ENCODE measurements around the gene IGFL4.
A peak's percentile ranks its signal among the peaks of the same experiment; 100 is the strongest.
"Not testable (repeated sequence)": the region's sequence is repeated elsewhere in the genome, so short reads cannot be mapped to it uniquely, and the experiment has no call there.

Gene IGFL4

DNA sequence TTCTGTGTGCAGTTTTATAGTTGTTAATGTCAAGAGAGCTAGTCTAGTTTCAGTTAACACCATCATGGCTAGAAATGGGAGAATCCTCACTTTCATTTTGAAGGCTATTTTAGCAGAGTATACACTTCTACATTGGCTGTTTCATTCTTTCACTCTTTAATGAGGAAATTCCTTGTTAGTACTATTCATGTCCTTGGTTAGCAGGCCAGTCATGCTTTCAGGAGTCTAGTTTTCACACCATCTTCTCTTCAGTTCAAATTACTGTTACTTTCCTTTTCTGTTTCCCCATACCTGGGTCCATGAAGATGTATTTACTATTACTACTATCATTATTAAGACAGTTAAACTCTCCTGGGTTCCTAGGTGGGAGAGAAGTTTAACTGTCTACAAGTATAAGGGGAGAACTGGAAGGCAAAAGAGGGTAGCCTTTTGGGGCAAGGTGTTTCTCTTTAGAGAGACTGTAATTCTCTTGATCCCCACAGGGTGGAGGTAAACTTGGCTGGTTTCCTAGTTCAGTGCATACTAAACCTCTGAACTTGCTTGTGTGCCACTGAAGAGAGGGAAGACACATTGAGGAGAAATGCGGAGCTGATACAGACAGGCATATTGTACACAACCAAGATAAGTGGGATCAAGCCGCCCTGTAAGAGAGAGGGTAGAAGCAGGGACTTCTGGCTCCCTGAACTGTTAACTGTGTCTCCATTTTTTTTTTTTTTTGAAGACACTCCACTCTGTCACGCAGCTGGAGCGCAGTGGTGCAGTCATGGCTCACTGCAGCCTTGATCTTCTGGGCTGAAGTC, 41.3 kb upstream of the IGFL4 start:
- H3K4me1 ChIP-seq, result peaks cover 0 to 5% (median 2%) of the 10 kb centered on the region in 4 donors
- no peak overlapping the region for H3K27ac ChIP-seq
- intact Hi-C loops (cut with DNase I; ENCODE audit: low total_unique reads), result no loop called here
- no peaks in the 10 kb centered on the region for H3K36me3 ChIP-seq
- peaks cover 0 to 24% (median 0%) of the 10 kb centered on the region in 3 donors for H3K9me3 ChIP-seq
- H3K27me3 ChIP-seq, result peaks cover 0 to 28% of the 10 kb centered on the region in 2 donors
- H3K4me3 ChIP-seq, result no peak overlapping the region
- no peak for DNase-seq
- TF ChIP-seq, protein P1, sequence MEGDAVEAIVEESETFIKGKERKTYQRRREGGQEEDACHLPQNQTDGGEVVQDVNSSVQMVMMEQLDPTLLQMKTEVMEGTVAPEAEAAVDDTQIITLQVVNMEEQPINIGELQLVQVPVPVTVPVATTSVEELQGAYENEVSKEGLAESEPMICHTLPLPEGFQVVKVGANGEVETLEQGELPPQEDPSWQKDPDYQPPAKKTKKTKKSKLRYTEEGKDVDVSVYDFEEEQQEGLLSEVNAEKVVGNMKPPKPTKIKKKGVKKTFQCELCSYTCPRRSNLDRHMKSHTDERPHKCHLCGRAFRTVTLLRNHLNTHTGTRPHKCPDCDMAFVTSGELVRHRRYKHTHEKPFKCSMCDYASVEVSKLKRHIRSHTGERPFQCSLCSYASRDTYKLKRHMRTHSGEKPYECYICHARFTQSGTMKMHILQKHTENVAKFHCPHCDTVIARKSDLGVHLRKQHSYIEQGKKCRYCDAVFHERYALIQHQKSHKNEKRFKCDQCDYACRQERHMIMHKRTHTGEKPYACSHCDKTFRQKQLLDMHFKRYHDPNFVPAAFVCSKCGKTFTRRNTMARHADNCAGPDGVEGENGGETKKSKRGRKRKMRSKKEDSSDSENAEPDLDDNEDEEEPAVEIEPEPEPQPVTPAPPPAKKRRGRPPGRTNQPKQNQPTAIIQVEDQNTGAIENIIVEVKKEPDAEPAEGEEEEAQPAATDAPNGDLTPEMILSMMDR (IDR thresholded peaks at IDR 0.05), result peak; percentile 65 to 77

DNA sequence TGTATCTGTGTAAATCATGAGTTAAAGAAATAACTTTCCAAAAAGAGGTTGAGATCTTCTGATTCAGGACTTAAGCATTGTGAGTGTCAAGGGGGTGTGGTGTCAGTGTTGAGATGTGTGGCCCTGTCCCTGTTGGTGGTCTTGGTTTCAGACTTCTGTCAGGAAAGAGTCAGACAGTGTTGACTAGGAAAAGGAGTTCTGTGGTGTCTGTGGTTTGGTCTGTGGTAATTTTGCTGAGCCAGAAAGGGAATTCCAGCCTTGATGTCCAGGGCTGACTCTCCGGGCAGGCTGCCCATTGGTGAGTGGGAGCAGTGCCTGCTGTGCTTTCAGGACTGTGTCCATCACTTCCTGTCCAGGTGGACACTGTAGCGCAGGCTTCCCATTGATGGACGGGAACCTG, 39.8 kb upstream of the IGFL4 start:
- TF ChIP-seq, protein P1 (IDR thresholded peaks at IDR 0.05), result no peak
- DNase-seq, result no peak
- intact Hi-C loops (cut with DNase I; ENCODE audit: low total_unique reads), result no loop called here
- H3K9me3 ChIP-seq, result peaks cover 0 to 9% (median 0%) of the 10 kb centered on the region in 3 donors
- no peaks in the 10 kb centered on the region for H3K36me3 ChIP-seq
- peaks cover 0 to 10% (median 4%) of the 10 kb centered on the region in 4 donors for H3K4me1 ChIP-seq
- H3K27me3 ChIP-seq, result peaks cover 0 to 44% of the 10 kb centered on the region in 2 donors
- no peak overlapping the region for H3K27ac ChIP-seq
- no peak overlapping the region for H3K4me3 ChIP-seq

DNA sequence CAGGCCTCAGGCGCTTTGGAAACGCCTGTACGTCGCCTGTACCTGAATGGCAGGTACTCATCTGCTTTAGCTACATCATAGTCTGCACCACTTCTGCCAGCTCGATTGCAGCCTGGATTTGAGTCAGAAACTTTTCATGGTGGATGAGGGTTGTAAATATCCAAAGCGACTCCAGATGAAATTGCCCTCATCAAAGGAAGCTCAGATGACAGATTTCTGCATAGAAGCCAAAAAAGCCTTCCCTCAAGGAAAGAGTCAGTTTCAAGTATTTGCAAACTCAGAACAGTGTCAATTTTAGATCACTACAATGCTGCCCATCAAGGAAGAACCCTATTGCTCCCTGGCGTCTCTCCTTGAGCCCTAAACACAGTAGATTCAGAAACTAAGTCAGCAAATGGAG, 38.8 kb upstream of the IGFL4 start:
- Histone ChIP-seq H3K27ac (no peak overlapping the region), H3K27me3 (peaks cover 0 to 50% of the 10 kb centered on the region in 2 donors)

DNA sequence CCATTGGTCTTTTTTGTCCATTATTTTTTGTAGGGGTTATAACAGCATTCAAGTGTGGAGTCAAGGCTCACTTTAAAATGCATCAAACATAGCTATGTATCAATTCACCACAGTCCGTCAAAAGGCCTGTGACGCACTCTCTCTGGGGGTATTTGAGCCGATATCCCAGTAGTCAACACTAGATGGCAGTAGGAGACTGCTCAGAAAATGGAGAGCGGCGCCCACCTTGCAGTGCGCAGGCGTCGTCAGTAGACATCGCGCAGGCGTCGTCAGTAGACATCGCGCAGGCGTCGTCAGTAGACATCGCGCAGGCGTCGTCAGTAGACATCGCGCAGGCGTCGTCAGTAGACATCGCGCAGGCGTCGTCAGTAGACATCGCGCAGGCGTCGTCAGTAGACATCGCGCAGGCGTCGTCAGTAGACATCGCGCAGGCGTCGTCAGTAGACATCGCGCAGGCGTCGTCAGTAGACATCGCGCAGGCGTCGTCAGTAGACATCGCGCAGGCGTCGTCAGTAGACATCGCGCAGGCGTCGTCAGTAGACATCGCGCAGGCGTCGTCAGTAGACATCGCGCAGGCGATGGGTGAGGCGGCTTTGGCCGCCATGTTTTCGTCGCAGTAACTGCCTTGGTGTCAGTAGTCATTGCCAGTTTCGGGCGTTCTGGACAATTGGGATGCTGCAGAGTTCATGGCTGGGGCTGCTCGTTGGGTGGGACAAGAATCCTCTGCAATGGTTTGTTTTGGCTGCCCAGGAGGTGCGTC, 38.0 kb upstream of the IGFL4 start:
- intact Hi-C loops (cut with DNase I; ENCODE audit: low total_unique reads), result loop anchor here (1.0 to 5.0 kb wide), 2 partner anchors 109 to 186 kb away; no protein-coding TSS in a partner anchor
- H3K27me3 ChIP-seq, result peaks cover 0 to 54% of the 10 kb centered on the region in 2 donors
- not testable (repeated sequence) for H3K4me1 ChIP-seq, DNase-seq, H3K9me3 ChIP-seq, H3K4me3 ChIP-seq, H3K36me3 ChIP-seq, H3K27ac ChIP-seq
- TF ChIP-seq, protein P1 (IDR thresholded peaks at IDR 0.05), result peak; percentile 30 to 49

More for the DNA sequence above, 38.8 kb upstream of the IGFL4 start:
- DNase-seq, result no peak
- intact Hi-C loops (cut with DNase I; ENCODE audit: low total_unique reads), result loop anchor here (1.0 to 5.0 kb wide), 2 partner anchors 108 to 185 kb away; no protein-coding TSS in a partner anchor
- TF ChIP-seq, protein P1 (IDR thresholded peaks at IDR 0.05), result no peak
- H3K36me3 ChIP-seq, result no peaks in the 10 kb centered on the region
- peaks cover 0 to 10% (median 4%) of the 10 kb centered on the region in 4 donors for H3K4me1 ChIP-seq
- no peak overlapping the region for H3K4me3 ChIP-seq
- peaks cover 0 to 8% (median 0%) of the 10 kb centered on the region in 3 donors for H3K9me3 ChIP-seq

DNA sequence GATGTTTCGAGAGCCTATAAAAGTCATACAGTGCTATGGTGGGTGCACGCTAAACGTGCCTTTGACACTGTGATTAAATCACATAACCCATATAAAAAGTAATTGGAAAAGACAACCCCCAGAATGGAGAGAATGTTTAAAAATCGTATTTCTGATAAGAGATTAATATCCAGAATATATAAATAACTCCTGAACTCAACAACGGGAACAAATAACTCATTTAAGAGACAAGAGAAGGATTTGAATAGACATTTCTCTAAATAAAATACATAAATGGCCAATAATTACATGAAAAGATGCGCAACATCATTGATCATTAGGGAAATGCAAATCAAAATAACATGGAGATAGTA, 37.0 kb upstream of the IGFL4 start:
- intact Hi-C loops (cut with DNase I; ENCODE audit: low total_unique reads), result loop anchor here (5.0 kb wide), 1 partner anchor 110 kb away; no protein-coding TSS in a partner anchor
- DNase-seq, result no peak
- Histone ChIP-seq H3K4me3 (no peak overlapping the region), H3K27ac (no peak overlapping the region), H3K36me3 (no peaks in the 10 kb centered on the region), H3K4me1 (peaks cover 0 to 10% (median 4%) of the 10 kb centered on the region in 4 donors), H3K9me3 (peaks cover 0 to 8% (median 0%) of the 10 kb centered on the region in 3 donors), H3K27me3 (peaks cover 0 to 54% of the 10 kb centered on the region in 2 donors)
- TF ChIP-seq, protein P1 (IDR thresholded peaks at IDR 0.05), result no peak

All from tibial artery (tissue), 4 donors.